ENCODE data around the gene SETD2.
"Not testable (repeated sequence)": the region's sequence is repeated elsewhere in the genome, so short reads cannot be mapped to it uniquely, and the experiment has no call there.

GRCh38 chr3:47119387-47119786 is 44.5 kb downstream of the SETD2 start:
- TF ChIP-seq, protein P1, sequence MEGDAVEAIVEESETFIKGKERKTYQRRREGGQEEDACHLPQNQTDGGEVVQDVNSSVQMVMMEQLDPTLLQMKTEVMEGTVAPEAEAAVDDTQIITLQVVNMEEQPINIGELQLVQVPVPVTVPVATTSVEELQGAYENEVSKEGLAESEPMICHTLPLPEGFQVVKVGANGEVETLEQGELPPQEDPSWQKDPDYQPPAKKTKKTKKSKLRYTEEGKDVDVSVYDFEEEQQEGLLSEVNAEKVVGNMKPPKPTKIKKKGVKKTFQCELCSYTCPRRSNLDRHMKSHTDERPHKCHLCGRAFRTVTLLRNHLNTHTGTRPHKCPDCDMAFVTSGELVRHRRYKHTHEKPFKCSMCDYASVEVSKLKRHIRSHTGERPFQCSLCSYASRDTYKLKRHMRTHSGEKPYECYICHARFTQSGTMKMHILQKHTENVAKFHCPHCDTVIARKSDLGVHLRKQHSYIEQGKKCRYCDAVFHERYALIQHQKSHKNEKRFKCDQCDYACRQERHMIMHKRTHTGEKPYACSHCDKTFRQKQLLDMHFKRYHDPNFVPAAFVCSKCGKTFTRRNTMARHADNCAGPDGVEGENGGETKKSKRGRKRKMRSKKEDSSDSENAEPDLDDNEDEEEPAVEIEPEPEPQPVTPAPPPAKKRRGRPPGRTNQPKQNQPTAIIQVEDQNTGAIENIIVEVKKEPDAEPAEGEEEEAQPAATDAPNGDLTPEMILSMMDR (IDR thresholded peaks at IDR 0.05; ENCODE audit: low read depth, low read length), result not testable (repeated sequence)
- not testable (repeated sequence) for TF ChIP-seq EZH2phosphoT487 (IDR thresholded peaks at IDR 0.05; ENCODE audit: low read depth)
